ENCODE data around the gene TXNRD2. TPM values are rescaled to one million over a fixed set of nuclear protein-coding genes. Genes with fewer than 3 reads are reported as not detected.
A peak's percentile ranks its signal among the peaks of the same experiment; 100 is the strongest.

TXNRD2 gene
- total RNA-seq, 1 experiment from 2014 or later = 22.9 TPM

DNA sequence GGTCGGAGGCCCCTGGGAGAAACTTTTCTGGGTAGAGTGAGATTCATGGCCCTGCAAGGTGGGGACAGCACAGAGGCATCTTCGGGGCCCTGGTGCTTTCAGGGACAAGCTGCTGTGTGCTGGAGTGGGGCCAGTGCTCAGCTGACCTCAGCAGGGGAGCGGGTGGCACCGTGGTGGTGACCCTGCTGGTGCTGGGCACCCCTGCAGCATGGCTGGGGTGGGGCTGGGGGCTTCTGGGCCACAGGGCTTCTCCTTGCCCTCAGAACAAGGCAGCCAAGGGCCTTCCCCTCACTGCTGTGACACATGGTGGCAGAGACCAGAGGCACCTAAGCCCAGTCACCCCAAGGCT, 62.0 kb downstream of the TXNRD2 start:
- Histone ChIP-seq H4K20me1 (ENCODE audit: control insufficient read depth, insufficient read depth, insufficient read length) (no peaks in the 10 kb centered on the region), H2BK120ac (ENCODE audit: low read depth, low read length, poor library complexity, severe bottlenecking) (no peak overlapping the region), H3K79me2 (ENCODE audit: insufficient read depth, low read length) (no peaks in the 10 kb centered on the region; the same call in 1 of the 2 replicates), H4K5ac (ENCODE audit: insufficient read length, low read depth, low read length) (peak overlapping the region; percentile 22), H2AFZ (ENCODE audit: low read length) (no peak overlapping the region), H4K91ac (ENCODE audit: insufficient read length, low read depth, low read length) (peak overlapping the region; percentile 94), H3K18ac (ENCODE audit: insufficient read length, low read depth, low read length) (peak overlapping the region; percentile 96), H3T11ph (ENCODE audit: low read length) (no peak overlapping the region), H2BK20ac (ENCODE audit: low read depth, low read length, poor library complexity, severe bottlenecking) (no peak overlapping the region), H3K14ac (ENCODE audit: insufficient read depth, low read length) (peak overlapping the region; percentile 93), H2AK5ac (ENCODE audit: insufficient read length, low read length) (peak overlapping the region; percentile 72), H3K79me1 (ENCODE audit: insufficient read depth, low read depth, low read length, poor library complexity, severe bottlenecking) (no peaks in the 10 kb centered on the region), H3K27me3 (ENCODE audit: insufficient read depth, low read length) (no peaks in the 10 kb centered on the region), H3K56ac (ENCODE audit: insufficient read length, low read depth, low read length) (no peak overlapping the region), H3K4me2 (ENCODE audit: insufficient read depth, insufficient read length, low read length) (no peak overlapping the region), H2BK5ac (ENCODE audit: insufficient read length, low read length) (no peak overlapping the region), H3K4me1 (ENCODE audit: insufficient read depth, low read length) (peaks cover 2% of the 10 kb centered on the region; the same call in 1 of the 2 replicates), H4K8ac (replicated peaks; ENCODE audit: insufficient read length, low read depth, low read length) (peak overlapping the region; percentile 2), H3K9ac (ENCODE audit: extremely low read depth, insufficient read length, low read length) (no peak overlapping the region), H3K23me2 (ENCODE audit: insufficient read length, low read depth, low read length, poor library complexity, severe bottlenecking) (no peaks in the 10 kb centered on the region), H3K23ac (ENCODE audit: insufficient read length, low read depth, low read length) (no peak overlapping the region), H3K4ac (ENCODE audit: low read depth, low read length) (peak overlapping the region; percentile 76), H3K27ac (ENCODE audit: insufficient read length, low read depth, low read length) (no peak overlapping the region), H2BK12ac (ENCODE audit: insufficient read length, low read depth, low read length) (peak overlapping the region; percentile 83), H2BK15ac (ENCODE audit: low read depth, low read length) (no peak overlapping the region), H3K9me3 (ENCODE audit: control insufficient read depth, low read depth, low read length) (no peaks in the 10 kb centered on the region)
- no peaks in the 10 kb centered on the region for H3K9me3 Mint-ChIP-seq
- peak overlapping the region in 2 of 3 experiments; percentile 72 to 99; a peak in 2 of 7 replicates for H3K27ac Mint-ChIP-seq
- H3K36me3 Mint-ChIP-seq (ENCODE audit: insufficient read depth in 1 of 3, low read depth in 3 of 3) = no peaks in the 10 kb centered on the region
- peak; percentile 26 for DNase-seq
- H3K4me1 Mint-ChIP-seq = peaks cover 31% of the 10 kb centered on the region in 2 experiments
- no peaks in the 10 kb centered on the region for H3K27me3 Mint-ChIP-seq (ENCODE audit: low read depth)
- WGBS (ENCODE audit: extremely low coverage, insufficient read length, low lambda C conversion rate) = no CpG with 5 or more reads among the region's 4 CpGs
- TF ChIP-seq, protein P1, sequence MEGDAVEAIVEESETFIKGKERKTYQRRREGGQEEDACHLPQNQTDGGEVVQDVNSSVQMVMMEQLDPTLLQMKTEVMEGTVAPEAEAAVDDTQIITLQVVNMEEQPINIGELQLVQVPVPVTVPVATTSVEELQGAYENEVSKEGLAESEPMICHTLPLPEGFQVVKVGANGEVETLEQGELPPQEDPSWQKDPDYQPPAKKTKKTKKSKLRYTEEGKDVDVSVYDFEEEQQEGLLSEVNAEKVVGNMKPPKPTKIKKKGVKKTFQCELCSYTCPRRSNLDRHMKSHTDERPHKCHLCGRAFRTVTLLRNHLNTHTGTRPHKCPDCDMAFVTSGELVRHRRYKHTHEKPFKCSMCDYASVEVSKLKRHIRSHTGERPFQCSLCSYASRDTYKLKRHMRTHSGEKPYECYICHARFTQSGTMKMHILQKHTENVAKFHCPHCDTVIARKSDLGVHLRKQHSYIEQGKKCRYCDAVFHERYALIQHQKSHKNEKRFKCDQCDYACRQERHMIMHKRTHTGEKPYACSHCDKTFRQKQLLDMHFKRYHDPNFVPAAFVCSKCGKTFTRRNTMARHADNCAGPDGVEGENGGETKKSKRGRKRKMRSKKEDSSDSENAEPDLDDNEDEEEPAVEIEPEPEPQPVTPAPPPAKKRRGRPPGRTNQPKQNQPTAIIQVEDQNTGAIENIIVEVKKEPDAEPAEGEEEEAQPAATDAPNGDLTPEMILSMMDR (conservative IDR thresholded peaks at IDR 0.05) = no peak
- no peak overlapping the region for H3K4me3 Mint-ChIP-seq
